HFFc6 (cell line): ENCODE measurements around the gene SLU7. TPM values are rescaled to one million over a fixed set of nuclear protein-coding genes. Genes with fewer than 3 reads are reported as not detected.

Experiments used
- DNase-seq: peaks from one replicate; pipeline ENCODE4 v3.0.0-alpha.2; 2018
- H3K27ac Mint-ChIP-seq: 2 replicates; pipeline ENCODE4 v1.8.0; 2020; ENCODE audit warnings: mild to moderate bottlenecking, mixed read lengths
- H3K27me3 Mint-ChIP-seq: 2 replicates; pipeline ENCODE4 v1.8.0; 2021; ENCODE audit warnings: mild to moderate bottlenecking, moderate library complexity, mixed read lengths; ENCODE audit not compliant: insufficient read depth
- H3K36me3 Mint-ChIP-seq: 2 replicates; pipeline ENCODE4 v1.8.0; 2021; ENCODE audit warnings: low read depth, mixed read lengths
- H3K4me1 Mint-ChIP-seq: 2 replicates; pipeline ENCODE4 v1.8.0; 2020; ENCODE audit warnings: low read depth, mixed read lengths
- H3K4me3 Mint-ChIP-seq: 2 replicates; pipeline ENCODE4 v1.8.0; 2020; ENCODE audit warnings: mild to moderate bottlenecking, moderate library complexity, mixed read lengths
- H3K9me3 Mint-ChIP-seq: 2 replicates; pipeline ENCODE4 v1.8.0; 2020; ENCODE audit warnings: mild to moderate bottlenecking, mixed read lengths
- CTCF ChIP-seq: fragments of 200-600 bp; sonication (generic); IDR thresholded peaks from 2 replicates; pipeline ENCODE4 v1.5.0; 2021; ENCODE audit warnings: antibody characterized with exemption, mild to moderate bottlenecking
- total RNA-seq, 6 experiments: library from RNA; stranded (reverse); fragmentation: NEBNext Ultra II Directional; extraction: Animal tissue kit (Norgen Biotek cat#: 25700); gene quantifications; 2 replicates in 1 of 6; 3 replicates in 5 of 6; pipeline ENCODE4 v1.2.3, GENCODE V29; 2021

Gene SLU7
- total RNA-seq, 6 experiments from 2014 or later = 32.1 to 47.3 (median 42.1) TPM

GRCh38 chr5:160444407-160444806, 25.5 kb upstream of the SLU7 start:
- peaks cover 11% of the 10 kb centered on the region; the same call in 1 of the 2 replicates for H3K4me1 Mint-ChIP-seq

GRCh38 chr5:160442824-160443431, 24.0 kb upstream of the SLU7 start:
- Mint-ChIP-seq H3K27me3 (peaks cover 2% of the 10 kb centered on the region), H3K27ac (no peak overlapping the region), H3K4me1 (peaks cover 22% of the 10 kb centered on the region), H3K4me3 (no peak overlapping the region), H3K9me3 (no peaks in the 10 kb centered on the region), H3K36me3 (no peaks in the 10 kb centered on the region)
- DNase-seq = no peak
- no peak for TF ChIP-seq CTCF

More at GRCh38 chr5:160444407-160444806, 25.5 kb upstream of the SLU7 start:
- Mint-ChIP-seq H3K36me3 (no peaks in the 10 kb centered on the region), H3K4me3 (no peak overlapping the region), H3K27me3 (peaks cover 2% of the 10 kb centered on the region), H3K27ac (no peak overlapping the region), H3K9me3 (no peaks in the 10 kb centered on the region)
- no peak for TF ChIP-seq CTCF
- no peak for DNase-seq

GRCh38 chr5:160441311-160441781, 22.5 kb upstream of the SLU7 start:
- Mint-ChIP-seq H3K4me1 (peaks cover 22% of the 10 kb centered on the region), H3K9me3 (no peaks in the 10 kb centered on the region), H3K36me3 (no peaks in the 10 kb centered on the region), H3K27me3 (peaks cover 6% of the 10 kb centered on the region), H3K27ac (no peak overlapping the region), H3K4me3 (no peak overlapping the region)
- TF ChIP-seq CTCF = no peak
- no peak for DNase-seq

- Mint-ChIP-seq H3K36me3 (no peaks in the 10 kb centered on the region), H3K27ac (peak overlapping the region; percentile 73), H3K4me1 (peaks cover 22% of the 10 kb centered on the region), H3K4me3 (peak overlapping the region; percentile 90), H3K27me3 (peaks cover 12% of the 10 kb centered on the region), H3K9me3 (no peaks in the 10 kb centered on the region)
- peak; percentile 57 for DNase-seq
- peak; percentile 97 for TF ChIP-seq CTCF
Observed at GRCh38 chr5:160439205-160439600, 20.3 kb upstream of the SLU7 start.

- peaks cover 22% of the 10 kb centered on the region for H3K4me1 Mint-ChIP-seq
- H3K4me3 Mint-ChIP-seq = peak overlapping the region; percentile 90
- no peaks in the 10 kb centered on the region for H3K36me3 Mint-ChIP-seq
- DNase-seq = peak; percentile 38
- peaks cover 12% of the 10 kb centered on the region for H3K27me3 Mint-ChIP-seq
- peak overlapping the region; percentile 51; the same call in 1 of the 2 replicates for H3K27ac Mint-ChIP-seq
- TF ChIP-seq CTCF = peak; percentile 81
- H3K9me3 Mint-ChIP-seq = no peaks in the 10 kb centered on the region
Observed at GRCh38 chr5:160438316-160439204, 19.7 kb upstream of the SLU7 start.
